ENCODE data around the gene NUP214.
"Not testable (repeated sequence)": the region's sequence is repeated elsewhere in the genome, so short reads cannot be mapped to it uniquely, and the experiment has no call there.

Gene NUP214

GRCh38 chr9:131240047-131240921, 114.9 kb downstream of the NUP214 start:
- Histone ChIP-seq H3K4me1 (ENCODE audit: insufficient read depth, insufficient read length) (peaks cover 19% of the 10 kb centered on the region), H3K4me3 (ENCODE audit: insufficient read length, low read depth) (no peak overlapping the region), H3K27me3 (ENCODE audit: insufficient read depth, insufficient read length) (no peaks in the 10 kb centered on the region), H3K9me3 (ENCODE audit: insufficient read depth, low read length) (no peaks in the 10 kb centered on the region), H3K36me3 (ENCODE audit: insufficient read depth, insufficient read length, low read length) (peaks cover 11% of the 10 kb centered on the region), H3K9ac (ENCODE audit: insufficient read length, low read depth) (no peak overlapping the region)
- TF ChIP-seq ZNF274 (IDR thresholded peaks at IDR 0.05; ENCODE audit: low read depth, low read length) (no peak), YY1 (IDR thresholded peaks at IDR 0.05; ENCODE audit: insufficient read depth, insufficient read length) (no peak), SUZ12 (IDR thresholded peaks at IDR 0.05; ENCODE audit: extremely low read depth, insufficient read depth, insufficient read length) (no peak)
- no peak for DNase-seq (ENCODE audit: low read depth, low spot score)

GRCh38 chr9:131244331-131244730, 118.9 kb downstream of the NUP214 start:
- not testable (repeated sequence) for H3K4me1 ChIP-seq (ENCODE audit: insufficient read depth, insufficient read length); H3K9ac ChIP-seq (ENCODE audit: insufficient read length, low read depth); H3K9me3 ChIP-seq (ENCODE audit: insufficient read depth, low read length); H3K4me3 ChIP-seq (ENCODE audit: insufficient read length, low read depth); H3K36me3 ChIP-seq (ENCODE audit: insufficient read depth, insufficient read length, low read length); DNase-seq (ENCODE audit: low read depth, low spot score); H3K27me3 ChIP-seq (ENCODE audit: insufficient read depth, insufficient read length)

GRCh38 chr9:131246618-131247017, 121.2 kb downstream of the NUP214 start:
- H3K9me3 ChIP-seq (ENCODE audit: insufficient read depth, low read length): no peaks in the 10 kb centered on the region
- no peaks in the 10 kb centered on the region for H3K36me3 ChIP-seq (ENCODE audit: insufficient read depth, insufficient read length, low read length)
- no peak overlapping the region for H3K9ac ChIP-seq (ENCODE audit: insufficient read length, low read depth)
- H3K4me3 ChIP-seq (ENCODE audit: insufficient read length, low read depth): no peak overlapping the region
- TF ChIP-seq YY1 (IDR thresholded peaks at IDR 0.05; ENCODE audit: insufficient read depth, insufficient read length) (no peak), SUZ12 (IDR thresholded peaks at IDR 0.05; ENCODE audit: extremely low read depth, insufficient read depth, insufficient read length) (no peak), ZNF274 (IDR thresholded peaks at IDR 0.05; ENCODE audit: low read depth, low read length) (no peak)
- no peaks in the 10 kb centered on the region for H3K27me3 ChIP-seq (ENCODE audit: insufficient read depth, insufficient read length)
- H3K4me1 ChIP-seq (ENCODE audit: insufficient read depth, insufficient read length): no peaks in the 10 kb centered on the region
- DNase-seq (ENCODE audit: low read depth, low spot score): no peak

- DNase-seq (ENCODE audit: low read depth, low spot score): no peak
- TF ChIP-seq SUZ12 (IDR thresholded peaks at IDR 0.05; ENCODE audit: extremely low read depth, insufficient read depth, insufficient read length) (no peak), ZNF274 (IDR thresholded peaks at IDR 0.05; ENCODE audit: low read depth, low read length) (no peak), YY1 (IDR thresholded peaks at IDR 0.05; ENCODE audit: insufficient read depth, insufficient read length) (no peak)
- Histone ChIP-seq H3K4me3 (ENCODE audit: insufficient read length, low read depth) (no peak overlapping the region), H3K9me3 (ENCODE audit: insufficient read depth, low read length) (no peaks in the 10 kb centered on the region), H3K9ac (ENCODE audit: insufficient read length, low read depth) (no peak overlapping the region), H3K27me3 (ENCODE audit: insufficient read depth, insufficient read length) (no peaks in the 10 kb centered on the region), H3K36me3 (ENCODE audit: insufficient read depth, insufficient read length, low read length) (no peaks in the 10 kb centered on the region), H3K4me1 (ENCODE audit: insufficient read depth, insufficient read length) (peaks cover 9% of the 10 kb centered on the region)
These were observed 126.7 kb downstream of the NUP214 start for GRCh38 chr9:131252120-131252519.

- H3K9me3 ChIP-seq (ENCODE audit: insufficient read depth, low read length): no peaks in the 10 kb centered on the region
- no peak for TF ChIP-seq ZNF274 (IDR thresholded peaks at IDR 0.05; ENCODE audit: low read depth, low read length)
- no peak for TF ChIP-seq SUZ12 (IDR thresholded peaks at IDR 0.05; ENCODE audit: extremely low read depth, insufficient read depth, insufficient read length)
- TF ChIP-seq YY1 (IDR thresholded peaks at IDR 0.05; ENCODE audit: insufficient read depth, insufficient read length): no peak
- H3K27me3 ChIP-seq (ENCODE audit: insufficient read depth, insufficient read length): no peaks in the 10 kb centered on the region
- peaks cover 12% of the 10 kb centered on the region for H3K4me1 ChIP-seq (ENCODE audit: insufficient read depth, insufficient read length)
- no peak overlapping the region for H3K9ac ChIP-seq (ENCODE audit: insufficient read length, low read depth)
- no peaks in the 10 kb centered on the region for H3K36me3 ChIP-seq (ENCODE audit: insufficient read depth, insufficient read length, low read length)
- DNase-seq (ENCODE audit: low read depth, low spot score): no peak
- no peak overlapping the region for H3K4me3 ChIP-seq (ENCODE audit: insufficient read length, low read depth)
These were observed 128.6 kb downstream of the NUP214 start for GRCh38 chr9:131253891-131254491.

- TF ChIP-seq ZNF274 (IDR thresholded peaks at IDR 0.05; ENCODE audit: low read depth, low read length) (no peak), SUZ12 (IDR thresholded peaks at IDR 0.05; ENCODE audit: extremely low read depth, insufficient read depth, insufficient read length) (no peak), YY1 (IDR thresholded peaks at IDR 0.05; ENCODE audit: insufficient read depth, insufficient read length) (no peak)
- H3K4me3 ChIP-seq (ENCODE audit: insufficient read length, low read depth): no peak overlapping the region
- H3K9me3 ChIP-seq (ENCODE audit: insufficient read depth, low read length): no peaks in the 10 kb centered on the region
- H3K9ac ChIP-seq (ENCODE audit: insufficient read length, low read depth): no peak overlapping the region
- H3K4me1 ChIP-seq (ENCODE audit: insufficient read depth, insufficient read length): peaks cover 14% of the 10 kb centered on the region
- no peaks in the 10 kb centered on the region for H3K27me3 ChIP-seq (ENCODE audit: insufficient read depth, insufficient read length)
- DNase-seq (ENCODE audit: low read depth, low spot score): no peak
- H3K36me3 ChIP-seq (ENCODE audit: insufficient read depth, insufficient read length, low read length): no peaks in the 10 kb centered on the region
These were observed 129.2 kb downstream of the NUP214 start for GRCh38 chr9:131254626-131255025.

GRCh38 chr9:131255676-131256197, 130.4 kb downstream of the NUP214 start:
- peaks cover 16% of the 10 kb centered on the region for H3K4me1 ChIP-seq (ENCODE audit: insufficient read depth, insufficient read length)
- DNase-seq (ENCODE audit: low read depth, low spot score): no peak
- no peak overlapping the region for H3K9ac ChIP-seq (ENCODE audit: insufficient read length, low read depth)
- H3K36me3 ChIP-seq (ENCODE audit: insufficient read depth, insufficient read length, low read length): no peaks in the 10 kb centered on the region
- no peak overlapping the region for H3K4me3 ChIP-seq (ENCODE audit: insufficient read length, low read depth)
- no peak for TF ChIP-seq SUZ12 (IDR thresholded peaks at IDR 0.05; ENCODE audit: extremely low read depth, insufficient read depth, insufficient read length)
- TF ChIP-seq YY1 (IDR thresholded peaks at IDR 0.05; ENCODE audit: insufficient read depth, insufficient read length): no peak
- no peak for TF ChIP-seq ZNF274 (IDR thresholded peaks at IDR 0.05; ENCODE audit: low read depth, low read length)
- no peaks in the 10 kb centered on the region for H3K9me3 ChIP-seq (ENCODE audit: insufficient read depth, low read length)
- H3K27me3 ChIP-seq (ENCODE audit: insufficient read depth, insufficient read length): no peaks in the 10 kb centered on the region
